H1 (cell line): ENCODE results near the gene TNNT3. TPM values are rescaled to one million over a fixed set of nuclear protein-coding genes. Genes with fewer than 3 reads are reported as not detected.

ENCODE experiments used
- CTCF ChIA-PET: fragments of 300-600 bp; sonication (Branson Sonifier 250); formaldehyde crosslinking; loops from one replicate; lab custom pipeline; 2021; ENCODE audit not compliant: partially characterized antibody; lab: Charles Lee
- POLR2A ChIA-PET: fragments of 300-600 bp; sonication (Branson Sonifier 250); formaldehyde crosslinking; loops from one replicate; lab custom pipeline; 2021; ENCODE audit warnings: inconsistent platforms; ENCODE audit not compliant: partially characterized antibody; lab: Charles Lee
- DNase-seq, 2 experiments: peaks; one replicate each; pipeline versions ENCODE4 v3.0.0 to v3.0.0-alpha.2; 2010 to 2022; ENCODE audit warnings: low spot score in 2 of 2, low read depth in 1 of 2, mixed read lengths in 1 of 2
- FAIRE-seq: peaks from 2 replicates; lab custom pipeline; 2011; peaks lifted over from hg19 to GRCh38; lab: Jason Lieb, UNC
- H2AFZ ChIP-seq: 2 replicates; pipeline ENCODE4 v1.8.1; 2012; ENCODE audit warnings: low read length, inconsistent platforms
- H2AK5ac ChIP-seq: 2 replicates; pipeline ENCODE4 v1.6.1; 2013; ENCODE audit warnings: low read depth, low read length
- H2BK120ac ChIP-seq: replicated peaks from 2 replicates; pipeline ENCODE3; 2013; ENCODE audit warnings: low read depth, low read length, inconsistent platforms
- H2BK12ac ChIP-seq: 2 replicates; pipeline ENCODE4 v1.6.1; 2013; ENCODE audit warnings: low read depth, low read length
- H2BK15ac ChIP-seq: 2 replicates; pipeline ENCODE4 v1.6.1; 2013; ENCODE audit warnings: low read length
- H2BK20ac ChIP-seq: 2 replicates; pipeline ENCODE4 v1.6.1; 2013; ENCODE audit warnings: low read length
- H2BK5ac ChIP-seq: 2 replicates; pipeline ENCODE4 v1.6.1; 2013; ENCODE audit warnings: low read depth, low read length
- H3K14ac ChIP-seq: 2 replicates; pipeline ENCODE4 v1.6.1; 2013; ENCODE audit warnings: inconsistent platforms; ENCODE audit not compliant: insufficient read length
- H3K18ac ChIP-seq: 2 replicates; pipeline ENCODE4 v1.6.1; 2013; ENCODE audit warnings: low read length; ENCODE audit errors: extremely low read depth
- H3K23ac ChIP-seq: 2 replicates; pipeline ENCODE4 v1.6.1; 2013; ENCODE audit warnings: inconsistent platforms; ENCODE audit not compliant: insufficient read length
- H3K23me2 ChIP-seq: 2 replicates; pipeline ENCODE4 v1.6.1; 2013; ENCODE audit warnings: low read depth, low read length
- H3K27ac ChIP-seq: 2 replicates; pipeline ENCODE4 v1.6.1; 2011; ENCODE audit warnings: low read depth, low read length, inconsistent platforms
- H3K27me3 ChIP-seq, 4 experiments: replicated peaks in 1 of 4; 1 replicate in 1 of 4; 2 replicates in 3 of 4; pipeline versions ENCODE4 v1.6.1 to v1.8.1; 2011 to 2013; ENCODE audit warnings: low read length in 3 of 4, mild to moderate bottlenecking in 3 of 4, inconsistent platforms in 2 of 4, mixed read lengths in 2 of 4, moderate library complexity in 1 of 4; ENCODE audit not compliant: control insufficient read depth in 3 of 4, insufficient read depth in 3 of 4; ENCODE audit errors: extremely low read depth in 1 of 4
- H3K36me3 ChIP-seq, 4 experiments: 2 replicates each; pipeline versions ENCODE4 v1.6.1 to v1.8.1; 2011 to 2013; ENCODE audit warnings: mild to moderate bottlenecking in 4 of 4, low read length in 3 of 4, moderate library complexity in 2 of 4, control low read depth in 1 of 4, inconsistent platforms in 1 of 4; ENCODE audit not compliant: insufficient read depth in 4 of 4, control insufficient read depth in 2 of 4
- H3K4ac ChIP-seq: replicated peaks from 2 replicates; pipeline ENCODE3; 2013; ENCODE audit warnings: low read length, low read depth, mixed read lengths, inconsistent platforms; ENCODE audit not compliant: insufficient read length
- H3K4me1 ChIP-seq, 4 experiments: replicated peaks in 1 of 4; 1 replicate in 1 of 4; 2 replicates in 3 of 4; pipeline versions ENCODE4 v1.6.1 to v1.8.1; 2011 to 2013; ENCODE audit warnings: low read length in 3 of 4, inconsistent platforms in 2 of 4, mixed read lengths in 1 of 4; ENCODE audit not compliant: insufficient read depth in 4 of 4, control insufficient read depth in 3 of 4
- H3K4me2 ChIP-seq, 2 experiments: 2 replicates each; pipeline versions ENCODE4 v1.6.1 to v1.8.1; 2011 to 2013; ENCODE audit warnings: low read depth in 2 of 2, low read length in 2 of 2, control low read depth in 1 of 2, inconsistent platforms in 1 of 2, mild to moderate bottlenecking in 1 of 2; ENCODE audit not compliant: insufficient read depth in 1 of 2
- H3K4me3 ChIP-seq, 4 experiments: fragments of 200-600, 300-600 bp in 1 of 4; sonication (generic), shearing (Covaris generic), sonication (Bioruptor Twin) in 1 of 4; 2 replicates each; pipeline versions ENCODE4 v1.5.1 to v1.8.1; 2011 to 2016; ENCODE audit warnings: low read length in 4 of 4, low read depth in 3 of 4, control low read depth in 2 of 4, inconsistent platforms in 2 of 4, mild to moderate bottlenecking in 2 of 4, mixed read lengths in 1 of 4, moderate library complexity in 1 of 4; ENCODE audit not compliant: insufficient read depth in 2 of 4; ENCODE audit errors: extremely low read depth in 1 of 4
- H3K56ac ChIP-seq: replicated peaks from 2 replicates; pipeline ENCODE3; 2013; ENCODE audit warnings: low read depth, mild to moderate bottlenecking, mixed read lengths, low read length, inconsistent platforms; ENCODE audit not compliant: insufficient read length
- H3K79me1 ChIP-seq: 2 replicates; pipeline ENCODE4 v1.6.1; 2013; ENCODE audit warnings: low read depth, low read length, control low read depth
- H3K79me2 ChIP-seq, 2 experiments: 2 replicates each; pipeline versions ENCODE4 v1.6.1 to v1.8.1; 2012 to 2013; ENCODE audit warnings: low read length in 2 of 2, mild to moderate bottlenecking in 2 of 2, inconsistent platforms in 1 of 2; ENCODE audit not compliant: insufficient read depth in 2 of 2, control insufficient read depth in 1 of 2
- H3K9ac ChIP-seq, 4 experiments: replicated peaks in 1 of 4; 1 replicate in 1 of 4; 2 replicates in 3 of 4; pipeline versions ENCODE4 v1.6.1 to v1.8.1; 2011 to 2013; ENCODE audit warnings: low read depth in 3 of 4, low read length in 3 of 4, control low read depth in 2 of 4, mild to moderate bottlenecking in 2 of 4, moderate library complexity in 2 of 4, inconsistent platforms in 1 of 4; ENCODE audit errors: extremely low read depth in 1 of 4
- H3K9me3 ChIP-seq, 2 experiments: 2 replicates each; pipeline versions ENCODE4 v1.6.1 to v1.8.1; 2012 to 2013; ENCODE audit warnings: mild to moderate bottlenecking in 2 of 2, moderate library complexity in 2 of 2, control low read depth in 1 of 2, inconsistent platforms in 1 of 2, low read depth in 1 of 2, low read length in 1 of 2, mixed read lengths in 1 of 2; ENCODE audit not compliant: insufficient read depth in 2 of 2
- H4K20me1 ChIP-seq, 2 experiments: replicated peaks in 1 of 2; 2 replicates each; pipeline versions ENCODE3 to v1.8.1; 2011 to 2013; ENCODE audit warnings: inconsistent platforms in 2 of 2, low read length in 2 of 2, mild to moderate bottlenecking in 1 of 2; ENCODE audit not compliant: insufficient read depth in 2 of 2, control insufficient read depth in 1 of 2
- H4K5ac ChIP-seq: 2 replicates; pipeline ENCODE4 v1.6.1; 2013; ENCODE audit warnings: low read length, low read depth, mixed read lengths, inconsistent platforms; ENCODE audit not compliant: insufficient read length
- H4K8ac ChIP-seq: 2 replicates; pipeline ENCODE4 v1.8.0; 2013; ENCODE audit warnings: mild to moderate bottlenecking, moderate library complexity, low read length, inconsistent platforms; ENCODE audit not compliant: insufficient read depth; ENCODE audit errors: extremely low read depth
- H4K91ac ChIP-seq: replicated peaks from 2 replicates; pipeline ENCODE3; 2013; ENCODE audit warnings: low read length, mixed read lengths, inconsistent platforms; ENCODE audit not compliant: insufficient read length
- BRCA1 ChIP-seq: IDR thresholded peaks from 2 replicates; pipeline ENCODE4 v1.6.1; 2012; ENCODE audit warnings: low read depth, low read length, improper control_type of control experiment
- E2F6 ChIP-seq: IDR thresholded peaks from 2 replicates; pipeline ENCODE4 v1.6.1; 2012; ENCODE audit warnings: inconsistent platforms
- EP300 ChIP-seq, 2 experiments: IDR thresholded peaks; 1 replicate in 1 of 2; 2 replicates in 1 of 2; pipeline ENCODE4 v1.6.1; 2011 to 2012; ENCODE audit warnings: low read depth in 2 of 2, low read length in 2 of 2, mild to moderate bottlenecking in 2 of 2, borderline replicate concordance in 1 of 2, inconsistent platforms in 1 of 2, moderate library complexity in 1 of 2
- EZH2 ChIP-seq: fragments of 200-600 bp; sonication (generic); IDR thresholded peaks from 2 replicates; pipeline ENCODE4 v1.7.1; 2012; ENCODE audit warnings: low read depth, mild to moderate bottlenecking, moderate library complexity, low read length, inconsistent platforms; ENCODE audit not compliant: severe bottlenecking
- JUN ChIP-seq: IDR thresholded peaks from 2 replicates; pipeline ENCODE4 v1.6.1; 2011; ENCODE audit warnings: low read depth, mild to moderate bottlenecking, improper control_type of control experiment, low read length
- JUND ChIP-seq: IDR thresholded peaks from 2 replicates; pipeline ENCODE4 v1.6.1; 2011; ENCODE audit warnings: mild to moderate bottlenecking, improper control_type of control experiment, low read length
- SP2 ChIP-seq: IDR thresholded peaks from 2 replicates; pipeline ENCODE4 v1.6.1; 2012; ENCODE audit warnings: mild to moderate bottlenecking, low read length, inconsistent platforms
- TAF1 ChIP-seq: IDR thresholded peaks from 2 replicates; pipeline ENCODE4 v1.6.1; 2011; ENCODE audit warnings: mild to moderate bottlenecking, low read depth, low read length
- TCF12 ChIP-seq: IDR thresholded peaks from 2 replicates; pipeline ENCODE4 v1.6.1; 2011; ENCODE audit warnings: low read depth, mild to moderate bottlenecking, low read length
- TEAD4 ChIP-seq: IDR thresholded peaks from 2 replicates; pipeline ENCODE4 v1.6.1; 2012; ENCODE audit warnings: low read depth, low read length, inconsistent platforms, mixed read lengths
- WGBS, 2 experiments: shearing (Covaris generic) in 1 of 2; methylation state at CpG; one replicate each; pipeline versions ENCODE4 v1.1.6 to v1.1.7; 2013 to 2015; ENCODE audit warnings: low lambda C conversion rate in 2 of 2, mixed read lengths in 2 of 2, inconsistent platforms in 1 of 2, low coverage in 1 of 2, missing lambda C conversion rate in 1 of 2; ENCODE audit not compliant: insufficient replicate concordance in 2 of 2, insufficient coverage in 1 of 2, insufficient read length in 1 of 2; ENCODE audit errors: extremely low coverage in 1 of 2, missing lambda C conversion rate in 1 of 2; 5-methylcytosine and 5-hydroxymethylcytosine counted together
- polyA plus RNA-seq, 7 experiments: library from polyadenylated mRNA; depleted of rRNA in 3 of 7; stranded (reverse) in 5 of 7; unstranded in 2 of 7; fragments of >200 nt in 5 of 7; fragments of 200-250 nt in 2 of 7; gene quantifications; 1 replicate in 5 of 7; 2 replicates in 1 of 7; 4 replicates in 1 of 7; pipeline versions ENCODE4 v1.2.1 to v1.2.3, GENCODE V29; 2011 to 2013; ENCODE audit warnings: missing spikeins in 2 of 7, mixed read lengths in 2 of 7
- total RNA-seq: library from RNA; stranded (reverse); fragmentation: NEBNext Ultra II Directional; extraction: Animal tissue kit (Norgen Biotek cat#: 25700); gene quantifications from 2 replicates; pipeline ENCODE4 v1.2.1, GENCODE V29; 2021

Gene TNNT3
- total and polyA plus RNA-seq, 2 of the 8 experiments (the other 6 are each of a cell fraction or from before 2014, with no cell fraction given), result not detected

DNA sequence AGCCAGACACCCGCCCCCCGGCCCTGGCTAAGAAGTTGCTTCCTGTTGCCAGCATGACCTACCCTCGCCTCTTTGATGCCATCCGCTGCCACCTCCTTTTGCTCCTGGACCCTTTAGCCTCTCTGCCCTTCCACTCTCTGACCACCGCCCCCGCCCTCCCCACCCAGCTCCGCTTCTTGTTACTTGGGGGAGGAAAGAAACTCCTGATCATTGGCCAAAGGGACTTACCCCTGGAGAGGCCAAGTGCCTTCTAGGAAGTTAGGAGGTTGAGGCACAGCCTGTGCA lies 27.7 kb upstream of the TNNT3 start, which contains the start of gene PRR33:
Gene PRR33, minus strand, starts transcription at position 65 of the 285 bp plus-strand sequence. CDS start 1,311 bp downstream, outside the sequence.
- Histone ChIP-seq H2BK12ac (no peak within 1 kb of the TSS), H3K4me1 (no peaks in the 10 kb centered on the region), H3K4ac (no peak within 1 kb of the TSS), H4K91ac (no peak within 1 kb of the TSS), H2BK120ac (no peak within 1 kb of the TSS), H2BK15ac (no peak within 1 kb of the TSS), H3K27me3 (no peaks in the 10 kb centered on the region; a peak in 1 of 7 replicates), H3K4me2 (no peak within 1 kb of the TSS), H3K23me2 (peaks cover 15% of the 10 kb centered on the region; the same call in 1 of the 2 replicates), H3K23ac (no peak within 1 kb of the TSS), H4K5ac (no peak within 1 kb of the TSS), H3K27ac (no peak within 1 kb of the TSS), H4K8ac (peak within 1 kb of the TSS; percentile 83; the same call in 1 of the 2 replicates), H3K18ac (no peak within 1 kb of the TSS), H2BK20ac (no peak within 1 kb of the TSS), H3K9ac (no peak within 1 kb of the TSS), H2AFZ (no peak within 1 kb of the TSS), H2AK5ac (no peak within 1 kb of the TSS), H3K36me3 (no peaks in the 10 kb centered on the region), H3K14ac (no peak within 1 kb of the TSS), H3K56ac (no peak within 1 kb of the TSS), H3K4me3 (no peak within 1 kb of the TSS), H2BK5ac (no peak within 1 kb of the TSS), H3K79me2 (no peaks in the 10 kb centered on the region), H3K79me1 (no peaks in the 10 kb centered on the region), H3K9me3 (no peaks in the 10 kb centered on the region), H4K20me1 (peaks cover 0 to 4% of the 10 kb centered on the region in 2 experiments)
- ChIA-PET POLR2A (no interaction called here), CTCF (interaction anchor here (0.6 to 4.0 kb wide), 10 partner anchors 10 to 499 kb away, joined by 3 to 39 read pairs (median 8); partner anchors contain the start of gene TNNT3)
- FAIRE-seq (no peak), DNase-seq (no peak)
- no peak for TF ChIP-seq TCF12
- TF ChIP-seq EP300 (IDR thresholded peaks at IDR 0.05; ENCODE audit: borderline replicate concordance in 1 of 2, low read depth in 2 of 2, low read length in 2 of 2), result no peak
- no peak for TF ChIP-seq JUN
- TF ChIP-seq SP2, result no peak
- no peak for TF ChIP-seq BRCA1
- no peak for TF ChIP-seq E2F6
- TF ChIP-seq TAF1, result no peak
- TF ChIP-seq EZH2, result no peak
- TF ChIP-seq TEAD4, result no peak
- no peak for TF ChIP-seq JUND
- 100% methylated on average over 2 of the region's 7 CpGs; no CpG with 5 or more reads in 1 of the 2 experiments for WGBS, 2 experiments
